T-helper 1 cell treated with Interleukin-12 subunit alpha and Interleukin-12 subunit beta and Interleukin-4 antibody, amounts not matched to agents 30 ng/mL and 1 ng/mL, for 36 hours (primary cell): ENCODE results near the gene UNKL. TPM values are rescaled to one million over a fixed set of nuclear protein-coding genes. Genes with fewer than 3 reads are reported as not detected.

Source experiments
- intact Hi-C: fragments of 100-400 bp; cut with micrococcal nuclease; formaldehyde crosslinking; loops from one replicate; pipeline ENCODE4 v1.15.1; 2024
- total RNA-seq: library from RNA; stranded (reverse); gene quantifications from 2 replicates; pipeline ENCODE4 v1.2.3, GENCODE V29; 2022

Gene UNKL
- total RNA-seq, 1 donor from 2014 or later, result 43.3 TPM

DNA sequence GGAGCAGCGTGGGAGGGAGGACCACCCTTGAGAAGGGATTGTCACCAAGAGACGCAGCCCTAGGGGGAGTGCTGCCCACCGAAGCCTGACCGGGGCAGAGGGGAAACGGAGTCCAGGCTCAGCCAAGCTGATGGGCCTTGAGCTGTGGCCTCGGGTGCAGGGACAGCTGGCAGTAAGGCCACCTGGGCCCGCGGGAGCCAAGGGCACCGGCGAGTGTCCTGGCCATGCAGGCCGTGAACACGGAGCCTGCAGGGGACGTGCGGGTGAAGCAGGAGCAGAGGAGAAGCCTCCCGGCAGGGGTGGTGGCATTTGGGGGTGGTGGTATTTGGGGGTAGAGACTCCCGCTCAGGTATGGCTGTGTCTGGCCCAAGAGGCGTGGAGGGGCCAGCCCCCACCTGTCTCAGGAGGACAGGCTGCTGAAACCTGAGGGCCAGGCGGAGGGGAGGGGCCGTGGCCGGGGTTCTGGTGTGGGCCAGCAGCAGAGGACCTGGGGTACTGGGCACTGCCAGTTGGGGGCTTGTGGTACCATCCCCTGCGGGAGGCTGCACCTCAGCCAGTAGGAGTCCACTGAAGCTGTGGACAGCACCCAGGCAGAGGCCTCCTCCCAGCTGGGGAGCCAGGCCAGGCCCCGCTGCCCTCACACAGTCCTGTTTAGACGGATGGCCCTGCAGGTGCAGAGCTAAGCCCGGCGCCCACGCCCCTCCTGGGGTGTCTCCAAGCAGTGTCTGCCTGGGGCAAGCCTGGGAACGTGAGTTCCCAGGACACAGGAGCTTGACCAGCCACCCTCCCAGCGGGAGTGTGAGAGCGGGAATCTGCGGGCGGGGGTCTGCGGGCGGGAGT, 58.2 kb downstream of the UNKL start:
- intact Hi-C loops, result loop anchor here (10.0 kb wide), 2 partner anchors 139 to 259 kb away; partner anchors contain the start of genes CRAMP1, IFT140 and TELO2

- intact Hi-C loops, result loop anchor here (10.0 kb wide), 2 partner anchors 139 to 259 kb away; partner anchors contain the start of genes CRAMP1, IFT140 and TELO2
Measured at GRCh38 chr16:1355591-1355990, 58.9 kb downstream of the UNKL start.

DNA sequence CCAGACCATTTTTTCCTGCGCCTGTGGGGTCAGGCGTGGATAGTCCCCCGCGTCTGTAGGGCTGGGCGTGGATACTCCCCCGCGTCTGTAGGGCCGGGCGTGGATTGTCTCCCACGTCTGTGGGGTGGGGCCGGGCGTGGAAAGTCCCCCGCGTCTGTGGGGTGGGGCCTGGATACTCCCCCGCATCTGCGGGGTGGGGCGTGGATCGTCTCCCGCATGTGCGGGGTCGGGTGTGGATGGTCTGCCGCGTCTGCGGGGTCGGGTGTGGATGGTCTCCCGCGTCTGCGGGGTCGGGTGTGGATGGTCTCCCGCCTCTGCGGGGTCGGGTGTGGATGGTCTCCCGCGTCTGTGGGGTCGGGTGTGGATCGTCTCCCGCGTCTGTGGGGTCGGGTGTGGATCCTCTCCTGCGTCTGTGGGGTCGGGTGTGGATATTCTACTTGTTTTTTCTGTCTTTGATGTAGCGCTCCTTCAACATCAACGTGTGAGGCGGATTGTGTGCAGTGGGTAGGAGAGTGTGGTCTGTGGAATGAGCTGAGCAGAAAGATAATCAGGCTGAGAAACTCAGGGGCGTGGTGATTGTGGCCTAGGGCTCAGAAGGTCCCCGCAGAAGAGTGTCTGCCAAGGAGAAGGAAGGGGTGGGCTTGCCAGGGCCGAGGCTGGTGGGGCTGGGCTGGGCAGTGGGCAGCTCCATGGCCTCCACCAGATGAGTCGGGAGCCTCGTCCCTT, 59.5 kb downstream of the UNKL start:
- intact Hi-C loops, result loop anchor here (10.0 kb wide), 2 partner anchors 140 to 260 kb away; partner anchors contain the start of genes CRAMP1, IFT140 and TELO2

DNA sequence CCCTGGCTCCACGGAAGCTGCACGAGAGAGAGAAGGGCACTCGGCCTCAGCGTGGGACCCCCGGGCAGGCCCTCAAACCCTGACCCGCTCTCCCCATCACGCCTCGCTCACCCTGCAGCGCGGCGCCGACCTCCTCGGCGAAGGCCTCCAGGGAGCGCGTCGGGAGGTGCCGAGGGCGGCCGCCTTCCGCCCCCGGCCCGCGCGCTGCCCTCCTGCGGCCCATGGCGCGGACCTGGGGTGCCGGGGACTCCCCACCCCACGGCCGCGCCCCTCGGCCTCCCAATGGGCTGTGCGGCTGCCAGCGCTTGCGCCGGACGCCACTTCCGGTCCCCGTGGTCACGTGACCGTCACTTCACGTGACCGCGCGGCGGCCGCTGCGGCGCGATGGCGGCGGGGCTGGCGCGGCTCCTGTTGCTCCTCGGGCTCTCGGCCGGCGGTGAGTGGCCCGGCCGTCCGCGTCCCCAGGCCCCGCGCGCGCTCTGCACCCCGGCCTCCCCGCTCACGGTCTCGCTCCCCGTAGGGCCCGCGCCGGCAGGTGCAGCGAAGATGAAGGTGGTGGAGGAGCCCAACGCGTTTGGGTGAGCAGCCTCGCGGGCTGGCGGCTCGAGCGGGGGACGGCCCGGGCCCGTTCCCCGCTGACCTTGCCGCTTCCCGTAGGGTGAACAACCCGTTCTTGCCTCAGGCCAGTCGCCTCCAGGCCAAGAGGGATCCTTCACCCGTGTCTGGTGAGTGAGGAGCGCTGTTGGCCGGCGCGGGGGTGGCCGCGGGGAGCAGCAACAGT, 62.7 kb downstream of the UNKL start, which contains the start of the genes GNPTG and TSR3:
Gene GNPTG (plus strand): TSS at position 350 of the 781 bp plus-strand sequence. CDS start 35 bp downstream, at position 385.
Gene TSR3 (minus strand): TSS at position 297 of the 781 bp plus-strand sequence. CDS start 74 bp downstream, at position 223.
- intact Hi-C loops, result loop anchor here (2.0 to 10.0 kb wide), 3 partner anchors 69 to 263 kb away; partner anchors contain the start of genes CRAMP1, IFT140, TELO2 and UQCC4

GRCh38 chr16:1351215-1351581, 63.3 kb downstream of the UNKL start:
- intact Hi-C loops, result loop anchor here (10.0 kb wide), 2 partner anchors 144 to 264 kb away; partner anchors contain the start of genes CRAMP1, IFT140 and TELO2

DNA sequence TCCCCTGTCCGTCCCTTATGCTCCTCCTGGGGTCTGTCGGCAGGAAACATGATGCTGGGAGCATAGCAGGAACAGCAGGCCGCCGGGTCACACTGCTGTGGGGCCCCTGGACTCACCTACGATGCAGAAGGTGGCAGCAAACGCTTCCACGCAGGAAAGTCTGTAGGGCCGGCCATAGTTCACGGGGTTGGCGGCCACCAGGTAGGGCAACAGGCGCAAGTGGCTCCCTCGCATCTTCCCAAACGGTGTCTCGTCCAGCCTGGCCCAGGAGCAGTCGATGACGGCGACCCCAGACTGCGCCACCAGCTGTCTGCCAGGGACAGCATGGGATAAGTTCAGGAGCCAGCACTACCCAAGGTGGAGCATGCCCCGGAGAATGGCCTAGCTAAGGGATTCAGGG, 63.8 kb downstream of the UNKL start:
- intact Hi-C loops, result loop anchor here (10.0 kb wide), 2 partner anchors 144 to 264 kb away; partner anchors contain the start of genes CRAMP1, IFT140 and TELO2

GRCh38 chr16:1349951-1350350, 64.6 kb downstream of the UNKL start:
- intact Hi-C loops, result loop anchor here (10.0 kb wide), 2 partner anchors 145 to 265 kb away; partner anchors contain the start of genes CRAMP1, IFT140 and TELO2

DNA sequence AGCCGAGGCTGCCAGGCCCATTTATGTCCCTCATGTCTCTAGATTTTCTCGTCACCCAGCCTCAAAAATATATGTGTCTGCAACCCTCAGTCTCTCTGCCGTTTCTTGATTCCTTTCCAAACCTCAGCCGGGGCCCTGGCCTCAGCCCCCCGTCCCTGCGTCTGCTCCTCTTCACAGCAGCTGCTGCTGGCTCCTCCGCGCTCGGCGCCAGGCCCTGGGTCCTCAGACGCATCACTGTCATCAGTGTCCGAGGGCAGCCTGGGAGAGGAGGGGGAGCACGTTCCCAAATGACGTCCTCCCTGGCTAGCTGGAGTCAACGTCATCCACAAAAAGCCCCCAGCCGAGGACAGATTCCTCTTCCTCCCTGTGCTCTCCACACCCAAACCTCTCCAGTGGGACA, 65.2 kb downstream of the UNKL start:
- intact Hi-C loops, result no loop called here

DNA sequence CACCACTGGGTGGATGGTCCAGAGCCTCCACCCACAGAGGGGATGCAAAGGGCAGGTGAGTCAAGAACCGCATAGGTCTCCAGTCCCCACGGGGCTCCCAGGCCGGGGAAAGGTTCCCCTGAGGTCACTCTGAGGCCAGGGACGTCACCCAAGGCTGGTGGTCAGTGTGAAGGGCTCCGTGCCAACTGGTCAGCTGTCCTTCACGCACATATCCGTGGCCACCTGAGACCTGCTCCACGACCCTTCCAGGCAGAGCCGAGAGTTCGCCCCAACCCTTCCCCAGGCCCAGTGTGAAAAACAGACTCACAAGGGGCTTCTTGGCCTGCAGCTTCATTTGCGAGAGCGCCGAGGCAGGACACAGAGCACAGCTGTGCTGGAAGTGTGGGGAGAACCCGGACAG, 65.6 kb downstream of the UNKL start:
- intact Hi-C loops, result no loop called here

DNA sequence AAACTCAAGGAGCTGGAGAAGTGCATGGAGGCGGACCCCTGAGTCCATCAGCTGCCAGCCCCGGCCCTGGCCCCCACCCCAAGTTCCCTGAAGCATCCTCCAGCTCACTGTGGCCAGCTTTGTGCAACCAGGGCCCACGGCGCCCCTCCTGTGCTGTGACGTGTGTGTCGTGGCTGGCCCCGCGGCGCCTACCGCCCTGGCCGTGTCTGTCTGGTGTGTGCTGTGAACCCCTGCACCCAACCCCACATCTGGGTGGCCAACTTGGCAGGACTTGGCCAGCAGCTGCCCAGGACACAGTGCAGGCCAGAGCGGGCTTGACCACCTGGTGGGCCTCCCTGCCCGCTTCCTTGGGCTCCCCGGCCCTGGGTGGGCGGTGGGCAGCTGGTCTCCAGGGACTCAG, 66.1 kb downstream of the UNKL start:
- intact Hi-C loops, result no loop called here

DNA sequence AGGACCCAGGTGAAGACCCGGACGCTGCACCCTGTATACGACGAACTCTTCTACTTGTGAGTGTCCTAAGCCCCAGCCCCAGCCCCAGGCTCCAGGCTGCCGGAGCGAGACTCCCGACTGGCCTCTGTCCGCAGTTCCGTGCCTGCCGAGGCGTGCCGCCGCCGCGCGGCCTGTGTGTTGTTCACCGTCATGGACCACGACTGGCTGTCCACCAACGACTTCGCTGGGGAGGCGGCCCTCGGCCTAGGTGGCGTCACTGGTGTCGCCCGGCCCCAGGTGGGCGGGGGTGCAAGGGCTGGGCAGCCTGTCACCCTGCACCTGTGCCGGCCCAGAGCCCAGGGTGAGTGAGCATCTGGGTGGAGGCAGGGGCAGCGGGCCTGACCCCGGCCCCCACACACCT, 66.5 kb downstream of the UNKL start:
- intact Hi-C loops, result no loop called here

DNA sequence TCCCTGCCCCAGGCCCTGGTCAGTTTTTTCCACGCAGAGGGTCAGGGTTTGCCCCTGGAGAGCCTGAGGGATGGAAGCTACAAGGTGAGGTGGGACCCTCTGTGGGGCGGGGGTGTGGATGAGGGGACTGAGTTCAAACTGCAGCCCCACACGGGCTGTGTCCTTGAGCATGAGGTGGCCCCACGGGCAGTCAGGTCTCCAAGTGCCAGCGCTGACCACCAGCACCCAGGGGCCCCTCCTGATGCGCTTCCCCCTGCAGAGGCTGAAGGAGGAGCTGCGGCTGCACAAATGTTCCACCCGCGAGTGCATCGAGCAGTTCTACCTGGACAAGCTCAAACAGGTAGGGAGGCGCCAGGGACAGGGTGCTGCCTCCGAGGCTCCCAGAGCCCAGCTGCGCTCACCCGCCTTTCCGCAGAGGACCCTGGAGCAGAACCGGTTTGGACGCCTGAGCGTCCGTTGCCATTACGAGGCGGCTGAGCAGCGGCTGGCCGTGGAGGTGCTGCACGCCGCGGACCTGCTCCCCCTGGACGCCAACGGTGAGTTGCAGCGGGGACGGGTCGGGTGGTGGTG, 67.1 kb downstream of the UNKL start:
- intact Hi-C loops, result no loop called here

GRCh38 chr16:1346422-1347285, 67.8 kb downstream of the UNKL start:
- intact Hi-C loops, result no loop called here

- intact Hi-C loops, result no loop called here
Measured at GRCh38 chr16:1345651-1346421, 68.7 kb downstream of the UNKL start.

DNA sequence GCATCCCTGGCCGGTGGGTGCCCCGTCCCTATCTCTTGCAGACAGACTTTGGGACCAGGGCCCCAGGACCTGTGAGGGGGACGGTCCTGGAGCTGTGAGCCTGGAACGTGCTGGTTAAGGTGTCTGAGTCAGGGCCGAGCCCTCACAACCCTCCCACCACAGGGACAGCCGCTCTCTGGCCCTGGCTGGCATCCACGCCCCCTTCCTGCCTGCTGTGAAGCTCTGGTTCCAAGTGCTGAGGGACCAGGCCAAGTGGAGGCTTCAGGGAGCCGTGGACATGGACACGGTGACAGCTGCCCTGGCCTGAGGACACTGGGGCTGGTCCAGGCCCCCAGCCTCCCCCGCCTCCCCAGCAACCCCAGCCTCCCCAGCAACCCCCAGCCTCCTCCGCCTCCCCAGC, 69.4 kb downstream of the UNKL start:
- intact Hi-C loops, result no loop called here

GRCh38 chr16:1344499-1344898, 70.0 kb downstream of the UNKL start:
- intact Hi-C loops, result loop anchor here (5.0 kb wide), 1 partner anchor 428 kb away; the partner anchor contains the start of genes EME2, MRPS34 and NME3

DNA sequence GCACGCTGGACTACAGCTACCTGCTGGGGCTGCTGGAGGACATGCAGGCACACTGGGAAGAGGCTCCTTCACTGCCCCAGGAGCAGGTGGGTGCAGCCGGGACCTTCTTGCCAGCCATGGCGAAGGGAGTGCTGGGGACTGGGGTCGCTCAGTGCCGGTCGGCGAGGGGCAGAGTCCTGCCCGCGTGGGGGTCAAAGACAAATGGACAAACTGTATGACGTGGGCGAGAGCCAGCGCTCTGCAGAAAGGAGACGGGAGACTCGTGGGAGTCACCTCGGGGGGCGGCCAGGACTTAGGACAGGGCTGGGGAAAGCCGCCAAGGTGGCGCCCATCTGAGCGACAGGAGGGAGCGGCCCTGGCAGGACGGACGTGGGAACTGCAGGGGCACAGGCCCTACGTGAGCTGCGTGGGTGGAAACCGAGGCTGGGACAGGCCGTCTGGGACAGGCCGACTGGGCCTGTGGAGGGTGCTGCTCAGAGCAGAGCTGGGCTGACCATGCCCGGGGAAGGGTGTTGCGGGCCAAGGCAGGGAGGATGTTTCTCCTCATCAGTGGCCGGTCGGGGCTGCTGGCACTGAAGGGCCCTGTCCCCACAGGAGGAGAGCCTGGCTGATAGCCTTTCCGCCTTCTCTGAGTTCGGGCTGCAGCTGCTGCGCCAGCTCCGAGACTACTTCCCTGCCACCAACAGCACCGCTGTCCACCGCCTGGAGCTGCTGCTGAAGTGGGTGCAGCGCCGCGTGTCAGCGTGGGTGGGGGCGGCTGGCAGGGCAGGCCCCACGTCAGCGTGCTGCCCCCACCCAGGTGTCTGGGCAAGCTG, 70.9 kb downstream of the UNKL start:
- intact Hi-C loops, result loop anchor here (1.0 to 5.0 kb wide), 6 partner anchors 10 to 600 kb away; partner anchors contain the start of genes BAIAP3, EME2, MRPS34 and MSRB1
